Naive thymus-derived CD4-positive, alpha-beta T cell (primary cell): Measurements from ENCODE around the gene ATP5F1E. TPM values are rescaled to one million over a fixed set of nuclear protein-coding genes. Genes with fewer than 3 reads are reported as not detected.

ENCODE experiments used
- ATAC-seq: fragments of 150-1000 bp; cut with Tn5 transposase; 2 replicates; pipeline ENCODE4 v1.10.0; 2021; ENCODE audit warnings: mild to moderate bottlenecking, moderate library complexity
- CTCF ChIA-PET: fragments of 350-600 bp; sonication (Branson Sonifier 250); formaldehyde crosslinking; loops from one replicate; lab custom pipeline; 2021; ENCODE audit warnings: antibody characterized with exemption; lab: Charles Lee
- POLR2A ChIA-PET: fragments of 350-600 bp; sonication (Branson Sonifier 250); formaldehyde crosslinking; loops from one replicate; lab custom pipeline; 2021; ENCODE audit warnings: antibody characterized with exemption, inconsistent platforms; lab: Charles Lee
- DNase-seq, 9 donors: peaks; one replicate each; pipeline versions ENCODE4 v3.0.0 to v3.0.0-alpha.2; 2020 to 2022; ENCODE audit warnings: mixed read lengths in 1 of 9
- H3K27ac ChIP-seq: one replicate; pipeline ENCODE4 v1.7.0; 2013; ENCODE audit warnings: mild to moderate bottlenecking, low read depth, low read length, moderate library complexity
- H3K27me3 ChIP-seq, 2 donors: one replicate each; pipeline ENCODE4 v1.7.0; 2013; ENCODE audit warnings: low read length in 2 of 2, mild to moderate bottlenecking in 2 of 2, moderate library complexity in 2 of 2; ENCODE audit not compliant: control insufficient read depth in 2 of 2, insufficient read depth in 2 of 2
- H3K36me3 ChIP-seq, 3 experiments: 1 replicate in 2 of 3; 2 replicates in 1 of 3; pipeline ENCODE4 v1.7.0; 2013; ENCODE audit warnings: low read length in 3 of 3, mild to moderate bottlenecking in 3 of 3, moderate library complexity in 1 of 3; ENCODE audit not compliant: insufficient read depth in 3 of 3, control insufficient read depth in 2 of 3
- H3K4me1 ChIP-seq, 2 donors: one replicate each; pipeline ENCODE4 v1.7.0; 2013; ENCODE audit warnings: low read length in 2 of 2, mild to moderate bottlenecking in 2 of 2, moderate library complexity in 1 of 2; ENCODE audit not compliant: control insufficient read depth in 2 of 2, insufficient read depth in 2 of 2
- H3K4me3 ChIP-seq: 2 replicates; pipeline ENCODE4 v1.7.0; 2013; ENCODE audit warnings: mild to moderate bottlenecking, low read length
- H3K9me3 ChIP-seq, 3 experiments: 1 replicate in 2 of 3; 2 replicates in 1 of 3; pipeline ENCODE4 v1.7.0; 2013; ENCODE audit warnings: low read length in 3 of 3; ENCODE audit not compliant: control insufficient read depth in 2 of 3
- H3K27ac Mint-ChIP-seq, 9 donors: one replicate each; pipeline ENCODE4 v1.8.0; 2020 to 2022; ENCODE audit warnings: mixed read lengths in 9 of 9, mild to moderate bottlenecking in 8 of 9, moderate library complexity in 5 of 9, inconsistent platforms in 2 of 9
- H3K27me3 Mint-ChIP-seq, 5 donors: one replicate each; pipeline ENCODE4 v1.8.0; 2021 to 2022; ENCODE audit warnings: mixed read lengths in 5 of 5, mild to moderate bottlenecking in 1 of 5
- H3K36me3 Mint-ChIP-seq, 5 donors: one replicate each; pipeline ENCODE4 v1.8.0; 2020 to 2022; ENCODE audit warnings: mixed read lengths in 5 of 5, mild to moderate bottlenecking in 3 of 5, inconsistent platforms in 1 of 5
- H3K4me1 Mint-ChIP-seq, 7 donors: one replicate each; pipeline ENCODE4 v1.8.0; 2020 to 2022; ENCODE audit warnings: mixed read lengths in 7 of 7, mild to moderate bottlenecking in 3 of 7, inconsistent platforms in 1 of 7
- H3K4me3 Mint-ChIP-seq, 10 donors: one replicate each; pipeline ENCODE4 v1.8.0; 2020 to 2022; ENCODE audit warnings: mild to moderate bottlenecking in 10 of 10, mixed read lengths in 10 of 10, moderate library complexity in 6 of 10, inconsistent platforms in 2 of 10
- H3K9me3 Mint-ChIP-seq, 11 donors: one replicate each; pipeline ENCODE4 v1.8.0; 2020 to 2022; ENCODE audit warnings: mixed read lengths in 11 of 11, mild to moderate bottlenecking in 4 of 11, inconsistent platforms in 1 of 11, moderate library complexity in 1 of 11
- intact Hi-C, 2 donors: fragments of 100-400 bp; cut with micrococcal nuclease; formaldehyde crosslinking; loops; one replicate each; pipeline ENCODE4 v1.15.1; 2023
- polyA plus RNA-seq, 2 donors: library from polyadenylated mRNA; unstranded; fragments of 300-500 nt; fragmentation: Illumina TruSeq; gene quantifications; one replicate each; pipeline ENCODE4 v1.2.3, GENCODE V29; 2021
- total RNA-seq, 6 experiments: library from RNA in 5 of 6; stranded (reverse) in 5 of 6; gene quantifications; 1 replicate in 5 of 6; 2 replicates in 1 of 6; pipeline ENCODE4 v1.2.3 and lab custom pipeline; 2021 to 2026

ATP5F1E gene
- total and polyA plus RNA-seq, 7 experiments from 2014 or later: 31.4 to 81.7 (median 67.4) TPM

DNA sequence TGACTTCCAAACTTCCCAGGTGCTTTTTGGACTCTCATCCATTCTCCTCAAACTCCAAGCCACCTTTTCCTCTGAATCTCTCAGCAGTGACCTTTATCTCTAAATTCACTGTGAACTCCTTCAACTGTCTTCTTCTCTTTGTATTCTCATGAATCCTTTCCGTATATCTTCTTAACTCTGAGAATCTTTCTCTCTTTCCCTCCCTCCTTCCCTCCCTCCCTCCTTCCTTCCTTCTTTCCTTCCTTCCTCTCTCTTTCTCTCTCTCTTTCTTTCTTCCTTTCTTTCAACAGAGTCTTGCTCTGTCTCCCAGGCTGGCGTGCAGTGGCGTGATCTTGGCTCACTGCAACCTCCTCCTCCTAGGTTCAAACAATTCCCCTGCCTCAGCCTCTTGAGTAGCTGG, 14.7 kb upstream of the ATP5F1E start:
- DNase-seq: no peak
- no peaks in the 10 kb centered on the region for H3K36me3 Mint-ChIP-seq
- intact Hi-C loops: no loop called here
- H3K27ac Mint-ChIP-seq: no peak overlapping the region
- H3K27me3 Mint-ChIP-seq: peaks cover 5 to 22% (median 9%) of the 10 kb centered on the region in 5 donors
- POLR2A ChIA-PET: interaction anchor here (0.6 to 1.5 kb wide), 3 partner anchors 13 to 25 kb away, joined by 3 read pairs; partner anchors contain the start of gene ATP5F1E
- CTCF ChIA-PET: no interaction called here
- peaks cover 0 to 1% (median 0%) of the 10 kb centered on the region in 11 donors for H3K9me3 Mint-ChIP-seq
- Histone ChIP-seq H3K9me3 (no peaks in the 10 kb centered on the region), H3K27me3 (no peaks in the 10 kb centered on the region), H3K36me3 (no peaks in the 10 kb centered on the region), H3K4me3 (no peak overlapping the region), H3K27ac (no peak overlapping the region), H3K4me1 (peaks cover 11 to 15% of the 10 kb centered on the region in 2 donors)
- no peak for ATAC-seq
- H3K4me1 Mint-ChIP-seq: peaks cover 9 to 25% (median 18%) of the 10 kb centered on the region in 7 donors
- H3K4me3 Mint-ChIP-seq: no peak overlapping the region

DNA sequence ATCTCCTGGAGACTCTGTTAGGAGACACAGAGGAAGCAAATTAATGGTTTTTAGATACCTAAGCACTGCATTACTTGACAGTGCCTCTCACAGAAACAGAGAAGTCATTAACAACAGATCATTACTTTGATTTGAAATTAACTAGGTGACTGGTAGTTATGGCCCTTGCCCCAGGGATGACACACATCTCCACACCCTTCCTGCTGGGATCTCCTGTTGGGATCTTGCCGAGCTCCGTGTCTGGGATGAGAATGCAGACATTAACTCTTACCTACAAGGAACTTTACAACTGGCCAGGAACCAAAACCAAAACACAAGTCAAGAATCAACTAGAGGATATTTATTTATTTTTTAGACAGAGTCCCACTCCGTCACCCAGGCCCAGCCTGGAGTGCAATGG, 12.7 kb upstream of the ATP5F1E start:
- intact Hi-C loops: loop anchor here (5.0 kb wide), 3 partner anchors 178 to 1412 kb away; partner anchors contain the start of gene RAB22A (in 1 of the 2)
- H3K27me3 Mint-ChIP-seq: peaks cover 0 to 5% (median 4%) of the 10 kb centered on the region in 5 donors
- ATAC-seq: no peak
- Histone ChIP-seq H3K4me3 (no peak overlapping the region), H3K9me3 (no peaks in the 10 kb centered on the region), H3K36me3 (no peaks in the 10 kb centered on the region), H3K27me3 (no peaks in the 10 kb centered on the region), H3K27ac (no peak overlapping the region), H3K4me1 (peaks cover 30 to 32% of the 10 kb centered on the region in 2 donors)
- no peak for DNase-seq
- ChIA-PET CTCF (no interaction called here), POLR2A (no interaction called here)
- H3K4me3 Mint-ChIP-seq: no peak overlapping the region
- H3K27ac Mint-ChIP-seq: peak overlapping the region in 5 of 9 donors; percentile 13 to 87 (median 58)
- H3K9me3 Mint-ChIP-seq: no peaks in the 10 kb centered on the region
- peaks cover 29 to 45% (median 38%) of the 10 kb centered on the region in 7 donors for H3K4me1 Mint-ChIP-seq
- H3K36me3 Mint-ChIP-seq: peaks cover 0 to 14% (median 6%) of the 10 kb centered on the region in 5 donors

DNA sequence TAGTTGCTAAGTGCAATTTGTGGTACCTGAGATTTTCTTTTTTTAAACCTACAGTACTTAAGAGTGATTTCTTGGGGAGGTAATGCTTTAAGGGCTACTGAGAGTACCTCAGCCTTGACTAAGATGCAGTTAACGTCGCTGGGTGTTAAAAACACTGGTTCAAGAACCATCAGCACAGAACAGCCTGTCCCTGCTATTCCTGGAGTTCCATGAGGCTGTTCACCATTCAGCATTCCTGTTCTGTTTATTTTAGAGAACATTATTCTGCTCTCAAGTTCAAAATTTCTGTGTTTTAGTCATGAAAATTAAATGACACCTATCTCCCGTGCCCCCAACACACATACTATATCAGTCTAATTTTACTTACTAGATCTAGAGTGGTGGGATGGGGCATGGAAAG, 12.2 kb upstream of the ATP5F1E start:
- Histone ChIP-seq H3K9me3 (no peaks in the 10 kb centered on the region), H3K27ac (no peak overlapping the region), H3K4me3 (no peak overlapping the region), H3K27me3 (no peaks in the 10 kb centered on the region), H3K4me1 (peaks cover 30 to 32% of the 10 kb centered on the region in 2 donors), H3K36me3 (no peaks in the 10 kb centered on the region)
- ChIA-PET POLR2A (interaction anchor here (0.7 to 4.3 kb wide), 3 partner anchors 12 to 392 kb away, joined by 3 to 58 read pairs (median 3); partner anchors contain the start of gene ATP5F1E), CTCF (no interaction called here)
- Mint-ChIP-seq H3K27me3 (peaks cover 0 to 2% (median under 1%) of the 10 kb centered on the region in 5 donors), H3K9me3 (no peaks in the 10 kb centered on the region), H3K4me3 (peak overlapping the region in 1 of 10 donors; percentile 84), H3K4me1 (peaks cover 30 to 50% (median 42%) of the 10 kb centered on the region in 7 donors), H3K36me3 (peaks cover 0 to 14% (median 6%) of the 10 kb centered on the region in 5 donors), H3K27ac (peak overlapping the region in 6 of 9 donors; percentile 76 to 95 (median 88))
- no peak for DNase-seq
- ATAC-seq: no peak
- intact Hi-C loops: loop anchor here (5.0 kb wide), 3 partner anchors 178 to 1412 kb away; partner anchors contain the start of gene RAB22A (in 1 of the 2)

DNA sequence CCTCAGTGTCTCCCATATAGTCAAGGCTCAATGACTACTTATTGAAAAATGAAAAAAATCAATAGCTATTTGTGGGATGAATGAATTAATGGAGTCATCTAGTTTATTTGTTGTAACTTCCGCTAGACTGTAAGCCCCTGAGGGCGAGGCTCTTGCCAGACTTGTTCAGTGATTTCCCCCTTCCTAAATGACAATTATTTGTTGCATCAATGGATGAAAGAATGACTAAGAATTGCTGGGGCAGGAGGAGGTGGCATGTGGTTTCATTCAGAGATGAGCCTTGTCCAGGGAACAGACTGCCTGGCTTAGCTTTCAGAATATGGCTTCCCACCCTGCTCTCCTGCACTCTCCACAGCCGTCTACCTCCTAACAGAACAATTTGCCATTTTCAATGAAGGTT, 11.6 kb upstream of the ATP5F1E start:
- Mint-ChIP-seq H3K9me3 (no peaks in the 10 kb centered on the region), H3K27me3 (no peaks in the 10 kb centered on the region), H3K4me3 (peak overlapping the region; percentile 75 to 92 (median 88)), H3K36me3 (peaks cover 3 to 14% (median 6%) of the 10 kb centered on the region in 5 donors), H3K4me1 (peaks cover 35 to 55% (median 48%) of the 10 kb centered on the region in 7 donors), H3K27ac (peak overlapping the region; percentile 47 to 95 (median 90))
- H3K9me3 ChIP-seq: no peaks in the 10 kb centered on the region
- POLR2A ChIA-PET: interaction anchor here (0.7 to 4.3 kb wide), 8 partner anchors 11 to 393 kb away, joined by 3 to 58 read pairs (median 4); partner anchors contain the start of genes ATP5F1E and STX16
- DNase-seq (peak in 1 of 9 donors; percentile 2), ATAC-seq (no peak)
- no peaks in the 10 kb centered on the region for H3K36me3 ChIP-seq
- intact Hi-C loops: loop anchor here (2.0 to 5.0 kb wide), 7 partner anchors 37 to 1411 kb away; partner anchors contain the start of genes CTSZ (in 1 of the 2) and RAB22A (in 1 of the 2)
- H3K4me3 ChIP-seq: no peak overlapping the region
- CTCF ChIA-PET: interaction anchor here (0.5 to 1.1 kb wide), 3 partner anchors 46 to 360 kb away, joined by 3 read pairs; no protein-coding TSS in a partner anchor
- H3K4me1 ChIP-seq: peaks cover 30 to 32% of the 10 kb centered on the region in 2 donors
- H3K27me3 ChIP-seq: no peaks in the 10 kb centered on the region
- H3K27ac ChIP-seq: peak overlapping the region; percentile 93

DNA sequence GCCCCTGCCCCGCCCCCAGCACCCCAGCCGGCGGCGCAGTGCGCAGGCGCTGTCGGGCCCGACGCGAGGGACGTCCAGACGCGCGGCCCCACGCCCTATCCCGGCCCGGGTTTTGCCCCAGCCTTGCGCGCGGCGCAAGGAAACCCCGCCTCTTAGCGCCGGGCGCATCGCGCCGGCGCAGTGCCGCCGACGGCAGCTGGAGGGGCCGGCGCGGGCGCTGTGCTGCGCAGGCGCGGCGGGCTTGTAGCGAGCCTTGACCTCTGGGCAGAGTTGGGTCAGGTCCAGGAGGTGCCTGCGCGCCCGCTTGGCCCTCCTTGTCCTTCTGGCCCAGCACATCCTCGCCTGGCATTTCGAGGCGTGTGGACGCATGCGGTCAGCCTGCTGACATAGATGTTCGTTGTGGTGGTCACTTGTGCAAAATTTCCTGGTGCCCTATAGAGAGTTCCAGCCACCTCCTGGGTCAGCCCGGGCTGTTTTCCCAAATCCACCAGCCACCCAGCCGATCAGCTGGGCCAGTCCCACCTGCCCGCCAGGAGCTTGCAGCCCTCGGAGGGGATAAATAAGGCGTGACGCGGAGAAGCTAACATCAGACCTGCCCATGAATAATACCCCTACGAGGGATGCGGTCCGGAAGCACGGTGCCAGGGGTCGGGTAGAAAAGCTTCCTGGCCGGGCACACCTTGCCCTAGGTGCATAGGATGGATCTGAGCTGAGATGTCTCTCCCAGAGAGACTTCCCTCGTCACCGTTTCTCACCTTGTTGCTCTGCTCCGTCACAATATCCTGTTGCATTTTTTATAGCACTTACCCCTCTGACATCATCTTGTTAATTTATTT, 10.9 kb upstream of the ATP5F1E start:
- DNase-seq (peak; percentile 90 to 98 (median 94)), ATAC-seq (peak; percentile 98)
- H3K9me3 ChIP-seq: no peaks in the 10 kb centered on the region
- no peaks in the 10 kb centered on the region for H3K9me3 Mint-ChIP-seq
- CTCF ChIA-PET: interaction anchor here (0.5 to 1.1 kb wide), 4 partner anchors 17 to 361 kb away, joined by 3 read pairs; no protein-coding TSS in a partner anchor
- intact Hi-C loops: loop anchor here (1.0 to 5.0 kb wide), 11 partner anchors 11 to 1411 kb away; partner anchors contain the start of genes ATP5F1E (in 2 of the 2), NELFCD (in 2 of the 2), CTSZ (in 1 of the 2) and RAB22A (in 1 of the 2)
- H3K27me3 Mint-ChIP-seq: no peaks in the 10 kb centered on the region
- H3K4me3 ChIP-seq: peak overlapping the region; percentile 76
- peak overlapping the region; percentile 76 to 96 (median 91) for H3K27ac Mint-ChIP-seq
- H3K36me3 ChIP-seq: peaks cover 3 to 5% (median 4%) of the 10 kb centered on the region in 3 experiments
- no peaks in the 10 kb centered on the region for H3K27me3 ChIP-seq
- H3K4me1 Mint-ChIP-seq: peaks cover 35 to 54% (median 50%) of the 10 kb centered on the region in 7 donors
- POLR2A ChIA-PET: interaction anchor here (0.9 to 4.3 kb wide), 10 partner anchors 8 to 392 kb away, joined by 3 to 58 read pairs (median 3); partner anchors contain the start of genes ATP5F1E and STX16
- peaks cover 30 to 32% of the 10 kb centered on the region in 2 donors for H3K4me1 ChIP-seq
- peak overlapping the region; percentile 81 to 96 (median 90) for H3K4me3 Mint-ChIP-seq
- H3K27ac ChIP-seq: peak overlapping the region; percentile 93
- peaks cover 3 to 16% (median 6%) of the 10 kb centered on the region in 5 donors for H3K36me3 Mint-ChIP-seq
